Suprapubic skin (tissue), 4 donors: ENCODE measurements around the gene LMBR1L.

ENCODE experiments used
- EP300 ChIP-seq: sonication (generic); formaldehyde crosslinking; IDR thresholded peaks from one replicate; pipeline ENCODE4 v1.6.1; 2017; ENCODE audit warnings: antibody characterized with exemption
- POLR2A ChIP-seq, 2 donors: fragments of 450-650 bp; IDR thresholded peaks; one replicate each; pipeline ENCODE4 v1.6.1; 2017; ENCODE audit warnings: antibody characterized with exemption in 2 of 2, mild to moderate bottlenecking in 2 of 2, moderate library complexity in 2 of 2
- POLR2AphosphoS5 ChIP-seq, 3 donors: sonication (generic); formaldehyde crosslinking; IDR thresholded peaks; one replicate each; pipeline ENCODE4 v1.6.1; 2017; ENCODE audit warnings: antibody characterized with exemption in 3 of 3
- TF ChIP-seq, protein P1 (sequence below), 2 donors: fragments of 200-600 bp in 1 of 2; fragments of 450-650 bp in 1 of 2; sonication (generic) in 1 of 2; IDR thresholded peaks; one replicate each; pipeline ENCODE4 v1.5.1; 2016 to 2019; ENCODE audit warnings: antibody characterized with exemption in 2 of 2, mild to moderate bottlenecking in 1 of 2, moderate library complexity in 1 of 2

DNA sequence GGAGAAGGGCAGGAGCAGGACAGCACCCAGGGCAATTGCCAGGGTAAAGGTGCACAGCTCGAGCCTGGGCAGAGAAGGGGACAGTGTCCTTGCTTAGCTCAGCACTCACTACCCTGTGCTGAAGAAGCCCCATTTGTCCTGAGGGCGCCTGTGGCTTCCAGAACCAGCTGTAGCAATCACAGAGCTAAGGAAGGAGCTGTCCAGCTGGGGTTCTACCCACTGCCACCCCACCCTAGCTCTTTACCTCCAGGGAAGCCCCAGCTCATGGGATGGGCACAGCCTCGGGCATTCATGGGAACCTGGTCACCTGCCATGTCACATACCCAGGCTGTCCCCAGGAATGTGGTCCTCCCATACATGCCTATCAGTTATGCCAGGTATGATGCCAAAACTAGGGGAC is 5.8 kb downstream of the LMBR1L start:
- TF ChIP-seq EP300 (no peak), POLR2A (IDR thresholded peaks at IDR 0.05) (no peak), POLR2AphosphoS5 (IDR thresholded peaks at IDR 0.05) (no peak)
- TF ChIP-seq, protein P1, sequence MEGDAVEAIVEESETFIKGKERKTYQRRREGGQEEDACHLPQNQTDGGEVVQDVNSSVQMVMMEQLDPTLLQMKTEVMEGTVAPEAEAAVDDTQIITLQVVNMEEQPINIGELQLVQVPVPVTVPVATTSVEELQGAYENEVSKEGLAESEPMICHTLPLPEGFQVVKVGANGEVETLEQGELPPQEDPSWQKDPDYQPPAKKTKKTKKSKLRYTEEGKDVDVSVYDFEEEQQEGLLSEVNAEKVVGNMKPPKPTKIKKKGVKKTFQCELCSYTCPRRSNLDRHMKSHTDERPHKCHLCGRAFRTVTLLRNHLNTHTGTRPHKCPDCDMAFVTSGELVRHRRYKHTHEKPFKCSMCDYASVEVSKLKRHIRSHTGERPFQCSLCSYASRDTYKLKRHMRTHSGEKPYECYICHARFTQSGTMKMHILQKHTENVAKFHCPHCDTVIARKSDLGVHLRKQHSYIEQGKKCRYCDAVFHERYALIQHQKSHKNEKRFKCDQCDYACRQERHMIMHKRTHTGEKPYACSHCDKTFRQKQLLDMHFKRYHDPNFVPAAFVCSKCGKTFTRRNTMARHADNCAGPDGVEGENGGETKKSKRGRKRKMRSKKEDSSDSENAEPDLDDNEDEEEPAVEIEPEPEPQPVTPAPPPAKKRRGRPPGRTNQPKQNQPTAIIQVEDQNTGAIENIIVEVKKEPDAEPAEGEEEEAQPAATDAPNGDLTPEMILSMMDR (IDR thresholded peaks at IDR 0.05) = no peak
